Measurements from ENCODE around the gene BRICD5.

- no peak for TF ChIP-seq CTCF (conservative IDR thresholded peaks at IDR 0.05; ENCODE audit: low read depth, low read length)
- no peak for TF ChIP-seq EZH2 (IDR thresholded peaks at IDR 0.05; ENCODE audit: low read length, unreplicated experiment)
Measured at GRCh38 chr16:2206780-2207433, 3.8 kb downstream of the BRICD5 start.
